Activated CD4-positive, alpha-beta T cell treated with anti-CD3 and anti-CD28 coated beads, Interleukin-2, Interleukin-4, amounts not matched to agents 100 ng/mL and 50 ng/mL, durations not matched to agents 16 hours and 8 hours (primary cell): Measurements from ENCODE around the gene CFAP221.

Source experiments
- DNase-seq: peaks from one replicate; pipeline ENCODE4 v3.0.0-alpha.2; 2020; ENCODE audit warnings: low spot score

Gene CFAP221

GRCh38 chr2:119681203-119681867, 137.1 kb downstream of the CFAP221 start:
- DNase-seq: no peak

DNA sequence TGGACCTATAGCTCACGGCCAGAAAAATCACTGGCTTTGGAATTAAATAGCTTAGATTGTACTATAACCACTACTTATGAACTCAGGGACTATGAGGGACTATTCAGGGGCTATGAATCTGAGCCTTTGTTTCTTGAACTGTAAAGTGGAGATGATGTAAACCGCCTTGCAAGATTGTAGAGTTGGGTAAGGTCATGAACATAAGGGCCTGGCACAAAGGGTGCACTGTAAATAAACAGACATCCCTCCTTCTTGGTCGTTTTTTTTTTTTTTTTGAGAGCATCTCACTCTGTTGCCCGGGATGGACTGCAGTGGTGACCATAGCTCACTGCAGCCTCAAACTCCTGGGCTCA, 137.6 kb downstream of the CFAP221 start:
- DNase-seq: no peak

- DNase-seq: no peak
These were observed 138.3 kb downstream of the CFAP221 start for GRCh38 chr2:119682578-119682977.

- DNase-seq: no peak
These were observed 138.9 kb downstream of the CFAP221 start for GRCh38 chr2:119683074-119683712.

- DNase-seq: no peak
These were observed 139.6 kb downstream of the CFAP221 start for GRCh38 chr2:119683713-119684443.

DNA sequence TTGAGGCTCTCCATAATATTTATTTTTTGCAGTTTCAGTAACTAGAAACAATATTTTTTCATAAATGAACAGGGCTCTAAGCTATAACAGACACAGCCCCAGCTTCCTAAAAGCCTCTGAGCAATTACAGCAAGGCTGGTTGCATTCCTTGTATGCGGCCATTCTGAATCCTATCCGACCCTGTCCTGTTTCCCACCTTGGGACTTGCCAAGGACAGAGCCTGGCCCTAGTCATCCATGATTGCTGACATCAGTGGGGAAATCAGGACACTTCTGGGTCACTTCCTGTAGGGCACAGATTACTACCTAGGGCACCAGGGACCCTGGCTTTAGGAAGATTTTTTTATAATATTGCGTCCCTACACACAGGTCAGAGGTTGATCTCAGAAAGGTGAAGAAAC, 140.3 kb downstream of the CFAP221 start:
- no peak for DNase-seq

DNA sequence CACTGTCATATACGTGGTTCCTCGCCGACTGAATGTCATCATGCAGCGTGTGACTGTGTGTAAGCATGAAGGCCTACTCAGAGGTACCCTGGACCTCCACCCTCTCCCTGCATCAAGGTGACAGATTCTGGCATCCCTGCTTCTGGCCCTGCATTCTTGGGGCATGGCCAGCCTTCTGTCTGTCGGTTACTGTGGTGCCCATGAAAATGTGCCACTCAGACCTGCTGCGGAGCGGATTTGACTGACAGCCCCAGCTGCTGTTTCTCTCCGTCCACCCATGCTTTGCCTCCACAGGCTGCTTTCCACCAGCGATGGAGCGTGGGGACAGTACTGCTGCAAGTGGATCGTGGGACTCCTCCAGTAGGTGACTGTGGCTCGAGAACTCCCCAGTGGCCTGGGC, 144.4 kb downstream of the CFAP221 start:
- DNase-seq: no peak

DNA sequence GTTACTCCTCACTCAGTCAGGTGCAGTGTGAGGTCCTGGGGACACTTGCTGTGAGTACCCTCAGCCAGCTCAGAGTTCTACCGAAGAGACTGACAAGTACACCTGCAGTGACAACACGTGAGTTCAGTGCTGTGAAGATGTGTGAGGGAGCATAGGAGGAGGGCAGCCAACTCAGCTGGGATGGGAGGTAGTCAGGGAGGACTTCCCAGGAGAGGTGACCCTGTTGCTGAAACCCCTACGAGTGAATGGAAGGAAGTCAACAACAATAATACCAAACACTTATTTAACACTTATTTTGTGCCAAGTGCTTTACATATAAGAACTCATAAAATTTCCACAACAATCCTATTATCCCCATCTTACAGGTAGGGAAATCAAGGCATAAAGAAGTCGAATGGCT, 145.0 kb downstream of the CFAP221 start:
- no peak for DNase-seq

DNA sequence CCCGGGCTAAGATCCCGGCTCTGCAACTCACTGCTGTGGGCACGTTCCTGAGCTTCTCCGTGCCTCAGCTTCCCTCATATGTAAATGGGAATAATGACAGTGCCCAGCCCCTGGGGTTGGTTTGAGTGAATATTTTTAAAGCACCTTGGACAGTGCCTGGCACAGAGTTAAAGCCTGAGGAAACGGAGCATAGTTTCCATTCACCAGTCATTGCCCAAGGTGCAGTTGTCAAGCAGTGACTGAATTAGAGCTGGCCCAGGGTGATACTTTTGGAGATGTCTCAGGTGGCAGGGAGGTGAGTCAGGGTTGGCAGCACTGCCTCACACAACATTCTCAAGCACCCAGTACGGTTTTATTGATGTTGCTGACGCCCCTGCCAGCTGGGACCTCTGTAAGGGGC, 146.9 kb downstream of the CFAP221 start:
- no peak for DNase-seq

- DNase-seq: no peak
These were observed 147.5 kb downstream of the CFAP221 start for GRCh38 chr2:119691651-119692245.

DNA sequence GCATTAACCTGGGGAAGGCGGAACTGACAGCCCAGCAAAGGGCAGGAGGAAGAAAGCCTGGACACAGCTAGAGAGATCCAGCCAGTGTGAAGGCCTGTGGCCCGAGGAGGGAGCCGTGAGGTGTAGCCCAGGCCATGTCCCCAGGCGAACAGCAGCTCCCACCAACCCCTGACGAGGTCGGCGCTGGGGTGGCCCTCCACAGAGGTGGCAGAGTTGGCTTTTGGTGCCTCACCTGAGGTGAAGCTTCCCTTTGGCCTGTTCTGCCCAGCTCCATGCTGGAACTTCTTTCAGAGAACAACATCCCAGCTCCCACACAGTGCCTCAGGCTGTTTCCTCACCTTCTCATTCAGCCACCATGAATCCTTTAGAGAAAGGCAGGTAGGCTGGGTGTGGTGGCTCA, 148.1 kb downstream of the CFAP221 start:
- DNase-seq: no peak

GRCh38 chr2:119692954-119693353, 148.7 kb downstream of the CFAP221 start:
- no peak for DNase-seq

DNA sequence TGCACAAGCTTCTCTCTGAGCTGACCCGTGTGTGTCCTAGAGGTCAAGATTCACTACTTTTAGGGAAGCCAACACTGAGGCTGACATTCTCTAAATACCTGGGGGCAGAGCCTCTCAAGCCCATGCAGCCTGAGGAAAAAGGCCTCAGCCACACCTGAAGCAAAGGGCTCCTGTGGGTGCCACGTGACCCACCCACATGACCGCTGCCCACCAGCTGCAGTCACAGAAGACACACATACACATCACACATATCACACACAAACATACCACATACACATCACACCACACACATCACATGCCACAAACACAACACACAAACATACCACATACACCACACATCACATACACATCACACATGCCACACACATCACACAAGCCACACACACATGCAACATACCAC, 149.3 kb downstream of the CFAP221 start:
- no peak for DNase-seq

- no peak for DNase-seq
These were observed 149.7 kb downstream of the CFAP221 start for GRCh38 chr2:119693967-119694366.

DNA sequence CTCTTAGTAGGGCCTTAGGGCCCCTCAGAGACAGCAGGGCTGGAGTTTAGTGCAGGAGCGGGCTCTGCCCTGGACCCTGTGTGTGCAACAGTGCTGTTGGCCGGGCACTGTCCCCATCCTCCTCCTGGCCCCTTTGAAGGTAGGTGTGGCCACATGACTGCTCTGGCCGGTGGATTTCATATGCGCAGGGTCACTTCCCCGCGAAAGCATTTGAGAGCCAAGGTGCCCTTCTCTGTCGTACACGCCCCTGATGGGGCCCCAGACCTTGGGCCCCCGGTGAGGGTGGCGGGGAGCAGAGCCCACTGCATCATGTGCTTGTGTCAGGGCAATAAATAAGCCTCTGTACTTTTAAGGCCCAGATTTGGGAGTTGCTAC, 150.2 kb downstream of the CFAP221 start:
- DNase-seq: no peak

DNA sequence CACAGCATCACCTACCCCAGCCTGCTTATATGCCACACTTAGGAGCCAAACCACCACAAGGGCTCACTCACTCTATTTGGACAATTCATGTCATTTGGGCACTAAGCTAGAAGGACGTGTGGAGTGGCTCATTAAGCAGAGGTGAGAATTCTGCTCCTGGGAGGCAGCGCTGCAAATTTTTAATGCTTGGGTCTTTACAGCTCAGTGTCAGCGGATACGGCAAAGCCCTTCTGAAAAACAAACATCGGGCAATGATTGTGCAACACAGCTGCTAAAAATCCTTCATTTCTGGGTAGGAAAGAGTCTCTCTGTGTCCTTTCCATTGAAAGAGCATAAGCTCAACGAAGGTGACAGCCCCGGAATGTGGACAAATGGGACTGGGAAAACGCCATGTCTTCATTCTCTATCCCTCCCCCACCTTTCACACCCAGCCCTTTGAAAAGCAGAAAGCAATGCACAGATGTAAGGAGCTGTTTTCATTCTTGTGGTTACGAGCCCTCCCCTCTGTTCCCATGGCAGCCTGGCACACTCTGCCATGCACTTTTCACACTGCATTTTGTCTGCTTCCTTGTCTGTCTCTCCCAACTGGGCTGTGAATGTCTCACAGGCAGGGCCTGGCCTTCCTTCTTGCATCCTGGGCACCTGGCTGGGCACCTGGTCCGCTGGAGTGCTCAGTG, 150.7 kb downstream of the CFAP221 start:
- DNase-seq: no peak

- no peak for DNase-seq
These were observed 151.8 kb downstream of the CFAP221 start for GRCh38 chr2:119696005-119696404.

DNA sequence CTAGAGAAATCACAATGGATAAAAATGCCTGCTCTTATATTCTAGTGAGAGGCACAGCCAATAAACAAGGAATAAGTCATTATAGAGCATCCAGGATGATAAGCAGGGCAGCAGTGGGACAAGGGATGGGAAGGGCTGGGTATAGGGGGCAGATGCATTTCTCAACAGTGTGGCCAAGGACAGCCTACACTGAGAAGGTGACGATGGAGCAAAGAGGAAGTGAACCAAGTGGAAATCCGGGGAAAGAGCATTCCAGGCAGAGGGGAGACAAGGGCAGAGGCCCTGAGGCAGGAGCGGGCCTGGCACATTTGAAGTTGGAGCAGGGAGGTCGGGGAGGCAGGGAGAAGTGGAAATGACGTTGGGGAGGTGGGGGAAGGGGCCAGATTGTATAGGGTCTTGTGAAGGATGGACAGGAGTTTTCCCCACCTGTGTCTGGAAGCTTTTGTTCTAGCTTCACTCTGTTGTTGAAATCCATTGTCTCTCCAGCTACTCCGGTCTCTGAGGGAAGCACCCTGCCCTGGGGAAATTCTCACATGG, 152.3 kb downstream of the CFAP221 start:
- no peak for DNase-seq

- DNase-seq: no peak
These were observed 153.2 kb downstream of the CFAP221 start for GRCh38 chr2:119697290-119698020.

GRCh38 chr2:119698246-119698645, 154.0 kb downstream of the CFAP221 start:
- no peak for DNase-seq

GRCh38 chr2:119699016-119699606, 154.9 kb downstream of the CFAP221 start:
- DNase-seq: no peak
